Esophagus squamous epithelium (tissue), 4 donors: ENCODE data around the gene ISL2.

Source experiments
- POLR2A ChIP-seq, 4 donors: fragments of 450-650 bp; IDR thresholded peaks; one replicate each; pipeline ENCODE4 v1.6.1; 2017; ENCODE audit warnings: antibody characterized with exemption in 4 of 4, mild to moderate bottlenecking in 4 of 4, moderate library complexity in 3 of 4
- TF ChIP-seq, protein P1 (sequence below), 6 experiments: fragments of 450-650 bp in 4 of 6; fragments of 200-600 bp in 2 of 6; sonication (generic) in 2 of 6; IDR thresholded peaks; one replicate each; pipeline ENCODE4 v1.5.1; 2016 to 2019; ENCODE audit warnings: antibody characterized with exemption in 6 of 6, mild to moderate bottlenecking in 4 of 6, moderate library complexity in 4 of 6

DNA sequence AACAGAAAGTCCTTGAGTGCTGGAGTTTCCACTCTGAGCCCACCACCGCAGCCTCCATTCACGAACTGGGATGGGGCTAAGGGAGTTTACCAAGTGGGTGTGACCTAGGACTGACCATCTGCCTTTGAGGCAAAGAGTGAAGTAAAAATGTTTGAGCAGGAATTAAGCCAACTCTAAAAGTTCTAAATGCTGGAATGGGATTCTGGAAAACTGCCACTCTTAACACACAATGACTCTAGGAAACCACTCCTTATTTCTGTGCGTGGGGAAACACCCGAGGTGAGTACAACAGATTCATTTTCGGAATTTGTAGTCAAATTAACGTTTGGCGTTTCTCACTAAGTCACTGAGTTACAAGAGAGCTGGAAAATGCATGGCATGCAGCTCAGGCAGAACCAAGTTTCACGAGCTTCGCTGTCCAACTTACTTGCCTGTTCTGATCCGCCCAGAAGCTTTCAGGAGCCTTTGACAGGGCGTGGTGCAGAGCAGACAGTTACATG, 31.6 kb downstream of the ISL2 start:
- TF ChIP-seq, protein P1, sequence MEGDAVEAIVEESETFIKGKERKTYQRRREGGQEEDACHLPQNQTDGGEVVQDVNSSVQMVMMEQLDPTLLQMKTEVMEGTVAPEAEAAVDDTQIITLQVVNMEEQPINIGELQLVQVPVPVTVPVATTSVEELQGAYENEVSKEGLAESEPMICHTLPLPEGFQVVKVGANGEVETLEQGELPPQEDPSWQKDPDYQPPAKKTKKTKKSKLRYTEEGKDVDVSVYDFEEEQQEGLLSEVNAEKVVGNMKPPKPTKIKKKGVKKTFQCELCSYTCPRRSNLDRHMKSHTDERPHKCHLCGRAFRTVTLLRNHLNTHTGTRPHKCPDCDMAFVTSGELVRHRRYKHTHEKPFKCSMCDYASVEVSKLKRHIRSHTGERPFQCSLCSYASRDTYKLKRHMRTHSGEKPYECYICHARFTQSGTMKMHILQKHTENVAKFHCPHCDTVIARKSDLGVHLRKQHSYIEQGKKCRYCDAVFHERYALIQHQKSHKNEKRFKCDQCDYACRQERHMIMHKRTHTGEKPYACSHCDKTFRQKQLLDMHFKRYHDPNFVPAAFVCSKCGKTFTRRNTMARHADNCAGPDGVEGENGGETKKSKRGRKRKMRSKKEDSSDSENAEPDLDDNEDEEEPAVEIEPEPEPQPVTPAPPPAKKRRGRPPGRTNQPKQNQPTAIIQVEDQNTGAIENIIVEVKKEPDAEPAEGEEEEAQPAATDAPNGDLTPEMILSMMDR (IDR thresholded peaks at IDR 0.05): no peak
- no peak for TF ChIP-seq POLR2A (IDR thresholded peaks at IDR 0.05)
